ENCODE data around the gene ETV6.

DNA sequence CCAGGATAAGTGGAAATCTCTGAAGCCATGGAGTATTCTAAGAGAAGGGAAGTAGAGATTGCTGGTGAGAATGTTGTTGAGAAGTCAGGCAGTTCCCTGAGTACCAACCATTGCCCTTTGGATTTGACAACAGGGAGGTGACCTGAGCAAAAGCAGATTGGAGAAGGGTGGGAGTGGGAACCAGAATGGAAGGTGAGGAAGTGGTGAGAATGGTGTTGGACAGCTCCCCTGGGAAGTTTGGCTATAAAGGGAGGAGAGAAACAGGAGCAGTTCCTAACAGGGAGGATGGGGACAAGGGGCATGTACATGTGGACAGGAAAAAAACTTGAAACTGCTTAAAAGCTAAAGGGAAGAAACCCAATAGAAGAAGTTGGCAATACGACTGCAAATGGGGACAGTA lies 198.1 kb downstream of the ETV6 start:
- TF ChIP-seq, protein P1, sequence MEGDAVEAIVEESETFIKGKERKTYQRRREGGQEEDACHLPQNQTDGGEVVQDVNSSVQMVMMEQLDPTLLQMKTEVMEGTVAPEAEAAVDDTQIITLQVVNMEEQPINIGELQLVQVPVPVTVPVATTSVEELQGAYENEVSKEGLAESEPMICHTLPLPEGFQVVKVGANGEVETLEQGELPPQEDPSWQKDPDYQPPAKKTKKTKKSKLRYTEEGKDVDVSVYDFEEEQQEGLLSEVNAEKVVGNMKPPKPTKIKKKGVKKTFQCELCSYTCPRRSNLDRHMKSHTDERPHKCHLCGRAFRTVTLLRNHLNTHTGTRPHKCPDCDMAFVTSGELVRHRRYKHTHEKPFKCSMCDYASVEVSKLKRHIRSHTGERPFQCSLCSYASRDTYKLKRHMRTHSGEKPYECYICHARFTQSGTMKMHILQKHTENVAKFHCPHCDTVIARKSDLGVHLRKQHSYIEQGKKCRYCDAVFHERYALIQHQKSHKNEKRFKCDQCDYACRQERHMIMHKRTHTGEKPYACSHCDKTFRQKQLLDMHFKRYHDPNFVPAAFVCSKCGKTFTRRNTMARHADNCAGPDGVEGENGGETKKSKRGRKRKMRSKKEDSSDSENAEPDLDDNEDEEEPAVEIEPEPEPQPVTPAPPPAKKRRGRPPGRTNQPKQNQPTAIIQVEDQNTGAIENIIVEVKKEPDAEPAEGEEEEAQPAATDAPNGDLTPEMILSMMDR (IDR thresholded peaks at IDR 0.05): no peak
- TF ChIP-seq POLR2AphosphoS5 (IDR thresholded peaks at IDR 0.05; ENCODE audit: low read depth, low read length): no peak

Data from Panc1 (cell line).